RKO (cell line): ENCODE results near the gene MAP3K3.

Experiments used
- DNase-seq: peaks from one replicate; pipeline ENCODE4 v3.0.0-alpha.2; 2016; ENCODE audit warnings: low spot score

The MAP3K3 gene

GRCh38 chr17:63622574-63623390 is 565 bp downstream of the MAP3K3 start:
- peak; percentile 77 for DNase-seq

GRCh38 chr17:63623786-63624530 is 1.7 kb downstream of the MAP3K3 start:
- peak; percentile 20 for DNase-seq

- no peak for DNase-seq
Observed at GRCh38 chr17:63624531-63624880, 2.3 kb downstream of the MAP3K3 start.

- DNase-seq = no peak
Observed at GRCh38 chr17:63626551-63627180, 4.4 kb downstream of the MAP3K3 start.

- DNase-seq = no peak
Observed at GRCh38 chr17:63629627-63630026, 7.4 kb downstream of the MAP3K3 start.

GRCh38 chr17:63631062-63631461 is 8.8 kb downstream of the MAP3K3 start:
- DNase-seq = no peak

- no peak for DNase-seq
Observed at GRCh38 chr17:63631626-63632025, 9.4 kb downstream of the MAP3K3 start.

GRCh38 chr17:63633742-63634141 is 11.5 kb downstream of the MAP3K3 start:
- DNase-seq = no peak

- no peak for DNase-seq
Observed at GRCh38 chr17:63634163-63634562, 11.9 kb downstream of the MAP3K3 start.

- no peak for DNase-seq
Observed at GRCh38 chr17:63634816-63635215, 12.6 kb downstream of the MAP3K3 start.

- DNase-seq = no peak
Observed at GRCh38 chr17:63635290-63635689, 13.1 kb downstream of the MAP3K3 start.

GRCh38 chr17:63635787-63636186 is 13.6 kb downstream of the MAP3K3 start:
- DNase-seq = no peak

- no peak for DNase-seq
Observed at GRCh38 chr17:63639125-63639524, 16.9 kb downstream of the MAP3K3 start.

- DNase-seq = no peak
Observed at GRCh38 chr17:63640038-63640437, 17.8 kb downstream of the MAP3K3 start.

- no peak for DNase-seq
Observed at GRCh38 chr17:63641692-63642448, 19.7 kb downstream of the MAP3K3 start.

GRCh38 chr17:63644846-63645245 is 22.6 kb downstream of the MAP3K3 start:
- no peak for DNase-seq

GRCh38 chr17:63645775-63646487 is 23.7 kb downstream of the MAP3K3 start:
- DNase-seq = no peak

- DNase-seq = no peak
Observed at GRCh38 chr17:63646488-63646806, 24.2 kb downstream of the MAP3K3 start.

- DNase-seq = no peak
Observed at GRCh38 chr17:63647065-63647725, 25.0 kb downstream of the MAP3K3 start.

- DNase-seq = no peak
Observed at GRCh38 chr17:63647936-63648335, 25.7 kb downstream of the MAP3K3 start.

GRCh38 chr17:63649813-63650212 is 27.6 kb downstream of the MAP3K3 start:
- DNase-seq = no peak
